ENCODE data around the gene ANKS1B.

Gene ANKS1B

DNA sequence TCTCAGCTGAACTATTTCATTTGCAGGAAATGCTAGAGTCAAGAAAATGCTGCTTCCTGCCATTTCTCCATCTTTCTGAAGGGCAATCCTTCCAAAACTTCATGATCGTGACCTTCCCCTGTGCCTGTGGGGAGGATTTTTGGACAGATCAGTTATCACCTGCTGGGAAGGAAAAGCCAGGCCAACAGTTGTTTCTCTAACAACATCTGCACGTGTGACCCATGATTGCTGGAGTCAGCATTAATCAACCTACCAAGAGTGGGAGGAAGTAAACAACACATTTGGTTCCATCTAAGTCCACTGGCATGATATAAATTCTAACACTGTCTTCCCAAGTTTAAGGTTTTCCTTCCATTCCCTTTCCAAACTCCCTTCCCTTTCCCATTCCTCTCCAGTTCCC lies 1167.0 kb downstream of the ANKS1B start:
- DNase-seq, result no peak
- Histone ChIP-seq H3K27ac (no peak overlapping the region), H3K4me3 (no peak overlapping the region), H3K36me3 (no peaks in the 10 kb centered on the region), H3K4me1 (peaks cover 0 to 6% (median 3%) of the 10 kb centered on the region in 4 donors), H3K27me3 (no peaks in the 10 kb centered on the region), H3K9me3 (no peaks in the 10 kb centered on the region)
- TF ChIP-seq, protein P1, sequence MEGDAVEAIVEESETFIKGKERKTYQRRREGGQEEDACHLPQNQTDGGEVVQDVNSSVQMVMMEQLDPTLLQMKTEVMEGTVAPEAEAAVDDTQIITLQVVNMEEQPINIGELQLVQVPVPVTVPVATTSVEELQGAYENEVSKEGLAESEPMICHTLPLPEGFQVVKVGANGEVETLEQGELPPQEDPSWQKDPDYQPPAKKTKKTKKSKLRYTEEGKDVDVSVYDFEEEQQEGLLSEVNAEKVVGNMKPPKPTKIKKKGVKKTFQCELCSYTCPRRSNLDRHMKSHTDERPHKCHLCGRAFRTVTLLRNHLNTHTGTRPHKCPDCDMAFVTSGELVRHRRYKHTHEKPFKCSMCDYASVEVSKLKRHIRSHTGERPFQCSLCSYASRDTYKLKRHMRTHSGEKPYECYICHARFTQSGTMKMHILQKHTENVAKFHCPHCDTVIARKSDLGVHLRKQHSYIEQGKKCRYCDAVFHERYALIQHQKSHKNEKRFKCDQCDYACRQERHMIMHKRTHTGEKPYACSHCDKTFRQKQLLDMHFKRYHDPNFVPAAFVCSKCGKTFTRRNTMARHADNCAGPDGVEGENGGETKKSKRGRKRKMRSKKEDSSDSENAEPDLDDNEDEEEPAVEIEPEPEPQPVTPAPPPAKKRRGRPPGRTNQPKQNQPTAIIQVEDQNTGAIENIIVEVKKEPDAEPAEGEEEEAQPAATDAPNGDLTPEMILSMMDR (IDR thresholded peaks at IDR 0.05), result no peak
- intact Hi-C loops (cut with DNase I; ENCODE audit: low total_unique reads), result no loop called here

DNA sequence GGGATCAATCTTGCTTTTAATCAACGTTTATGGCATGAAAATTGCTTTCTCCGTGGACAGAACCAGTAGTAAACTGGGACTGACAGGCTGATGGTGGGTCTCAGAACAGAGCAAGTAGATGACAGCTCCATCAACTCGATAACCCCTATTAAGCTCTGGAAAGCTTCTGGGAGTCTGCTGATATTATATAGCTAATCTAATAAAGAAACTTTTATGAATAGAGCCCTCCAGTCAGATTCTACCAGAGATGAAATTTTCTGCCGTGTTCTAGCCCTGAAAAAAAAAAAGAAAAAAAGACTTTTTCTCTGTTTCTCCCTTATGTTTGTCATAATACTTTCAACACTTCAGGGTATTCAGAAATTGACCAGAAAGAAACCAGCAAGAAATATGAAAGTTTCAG lies 1168.0 kb downstream of the ANKS1B start:
- Histone ChIP-seq H3K27me3 (no peaks in the 10 kb centered on the region), H3K4me3 (no peak overlapping the region), H3K9me3 (no peaks in the 10 kb centered on the region), H3K4me1 (no peaks in the 10 kb centered on the region), H3K27ac (no peak overlapping the region), H3K36me3 (no peaks in the 10 kb centered on the region)
- TF ChIP-seq, protein P1 (IDR thresholded peaks at IDR 0.05), result no peak
- no peak for DNase-seq
- intact Hi-C loops (cut with DNase I; ENCODE audit: low total_unique reads), result no loop called here

DNA sequence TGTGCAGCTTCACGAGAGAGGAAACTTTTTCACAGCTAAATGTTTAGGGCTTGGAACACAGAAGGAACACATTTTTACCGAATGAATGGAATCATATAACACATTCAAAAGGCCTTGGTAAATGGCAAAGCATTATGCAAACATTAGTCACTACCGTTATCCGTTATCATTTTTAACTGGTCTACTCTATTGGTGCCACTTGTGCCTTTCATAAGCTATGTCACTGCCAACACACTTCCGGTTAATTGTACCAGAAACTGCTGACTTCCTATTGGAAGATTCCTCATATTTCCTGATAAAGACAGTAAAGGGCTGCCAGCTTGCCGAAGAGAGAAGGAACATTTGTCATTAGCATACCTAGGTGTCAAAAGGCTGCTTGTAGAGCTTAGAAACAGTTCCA lies 1170.5 kb downstream of the ANKS1B start:
- no peaks in the 10 kb centered on the region for H3K9me3 ChIP-seq
- TF ChIP-seq, protein P1 (IDR thresholded peaks at IDR 0.05), result no peak
- no peak overlapping the region for H3K27ac ChIP-seq
- no peaks in the 10 kb centered on the region for H3K27me3 ChIP-seq
- no peaks in the 10 kb centered on the region for H3K4me1 ChIP-seq
- no peaks in the 10 kb centered on the region for H3K36me3 ChIP-seq
- no peak overlapping the region for H3K4me3 ChIP-seq
- intact Hi-C loops (cut with DNase I; ENCODE audit: low total_unique reads), result no loop called here
- DNase-seq, result no peak

DNA sequence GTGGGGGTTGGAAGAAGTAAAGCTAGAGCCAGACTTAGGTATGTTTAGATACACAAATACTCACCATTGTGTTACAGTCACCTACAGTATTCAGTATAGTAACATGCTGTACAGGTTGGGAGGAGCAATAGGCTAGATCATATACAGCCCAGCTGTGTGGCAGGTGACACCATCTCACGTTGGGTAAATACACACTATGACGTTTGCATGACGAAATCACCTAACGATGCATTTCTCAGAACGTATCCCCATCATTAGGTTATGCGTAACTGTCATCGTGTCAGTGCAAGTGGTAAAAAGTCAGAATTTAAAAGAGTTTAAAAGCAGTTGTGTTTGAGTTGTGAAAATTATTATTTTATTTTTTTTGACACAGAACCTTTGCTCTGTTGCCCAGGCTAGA lies 1172.5 kb downstream of the ANKS1B start:
- TF ChIP-seq, protein P1 (IDR thresholded peaks at IDR 0.05), result no peak
- H3K4me3 ChIP-seq, result no peak overlapping the region
- no peak for DNase-seq
- H3K27ac ChIP-seq, result no peak overlapping the region
- no peaks in the 10 kb centered on the region for H3K9me3 ChIP-seq
- no peaks in the 10 kb centered on the region for H3K36me3 ChIP-seq
- no peaks in the 10 kb centered on the region for H3K27me3 ChIP-seq
- intact Hi-C loops (cut with DNase I; ENCODE audit: low total_unique reads), result no loop called here
- H3K4me1 ChIP-seq, result no peaks in the 10 kb centered on the region

DNA sequence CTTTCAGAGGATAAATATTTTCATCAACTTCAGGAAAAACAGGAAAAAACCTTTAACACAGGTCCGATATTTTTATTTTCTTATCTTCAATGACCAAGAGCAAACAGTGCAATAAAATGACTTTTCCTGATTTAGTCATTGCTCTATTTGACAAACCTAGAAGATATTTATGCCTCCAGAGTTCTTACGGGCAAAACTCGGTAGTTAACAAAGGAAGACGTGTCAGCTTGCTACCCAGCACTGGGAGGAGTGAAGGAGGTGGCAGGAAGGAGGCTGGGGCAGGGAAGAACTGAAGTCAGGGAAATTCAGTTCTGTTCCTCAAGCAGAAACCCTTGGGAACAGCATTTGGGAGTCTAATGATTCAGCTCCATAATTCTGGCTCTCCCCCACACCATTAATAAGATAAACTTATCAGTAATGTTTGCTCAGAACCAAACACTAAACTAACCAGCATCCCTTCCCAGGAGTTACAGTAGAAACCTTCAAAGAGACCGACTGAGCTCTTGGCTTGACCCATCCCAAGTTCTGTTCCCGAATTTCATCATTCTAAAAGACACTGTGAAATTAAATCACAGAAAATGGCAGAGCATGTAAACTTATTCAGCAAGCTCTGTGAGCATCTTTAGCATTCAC lies 1176.4 kb downstream of the ANKS1B start:
- Histone ChIP-seq H3K4me3 (no peak overlapping the region), H3K36me3 (no peaks in the 10 kb centered on the region), H3K9me3 (no peaks in the 10 kb centered on the region), H3K4me1 (no peaks in the 10 kb centered on the region), H3K27me3 (no peaks in the 10 kb centered on the region), H3K27ac (no peak overlapping the region)
- no peak for DNase-seq
- intact Hi-C loops (cut with DNase I; ENCODE audit: low total_unique reads), result no loop called here
- TF ChIP-seq, protein P1 (IDR thresholded peaks at IDR 0.05), result no peak

DNA sequence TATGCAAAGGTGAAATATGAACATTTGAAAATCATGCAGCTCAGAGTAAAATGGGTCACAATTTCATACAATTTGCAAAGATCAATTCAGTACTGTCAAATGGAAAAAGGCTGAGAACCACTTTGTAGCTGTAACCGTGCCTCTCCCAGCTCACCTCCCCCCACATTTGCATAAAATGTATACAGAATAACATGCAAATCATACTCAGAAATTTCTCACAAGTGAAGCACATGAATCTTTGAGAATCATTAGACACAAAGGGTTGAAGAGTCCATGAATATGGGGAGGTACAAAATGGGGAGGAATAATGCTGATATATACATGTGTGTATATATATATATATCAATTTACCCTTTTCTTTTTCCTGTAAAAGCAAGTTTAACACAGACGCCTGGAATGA lies 1177.5 kb downstream of the ANKS1B start:
- intact Hi-C loops (cut with DNase I; ENCODE audit: low total_unique reads), result no loop called here
- Histone ChIP-seq H3K27me3 (no peaks in the 10 kb centered on the region), H3K9me3 (no peaks in the 10 kb centered on the region), H3K27ac (no peak overlapping the region), H3K4me1 (no peaks in the 10 kb centered on the region), H3K36me3 (no peaks in the 10 kb centered on the region), H3K4me3 (no peak overlapping the region)
- DNase-seq, result no peak
- TF ChIP-seq, protein P1 (IDR thresholded peaks at IDR 0.05), result no peak
